Liver (tissue), 9 donors: ENCODE data around the gene MSI2. TPM values are rescaled to one million over a fixed set of nuclear protein-coding genes. Genes with fewer than 3 reads are reported as not detected.

Source experiments
- DNase-seq: peaks from one replicate; pipeline ENCODE4 v3.0.0-alpha.2; 2017; ENCODE audit warnings: low spot score
- H3K27ac ChIP-seq, 2 donors: one replicate each; pipeline ENCODE4 v1.7.0; 2013; ENCODE audit warnings: inconsistent platforms in 2 of 2, low read length in 2 of 2, control low read depth in 1 of 2, low read depth in 1 of 2, mild to moderate bottlenecking in 1 of 2
- H3K27me3 ChIP-seq, 4 donors: one replicate each; pipeline versions ENCODE4 v1.6.1 to v1.7.0; 2013; ENCODE audit warnings: low read length in 3 of 4, inconsistent platforms in 1 of 4, mild to moderate bottlenecking in 1 of 4, moderate library complexity in 1 of 4; ENCODE audit not compliant: control insufficient read depth in 4 of 4, insufficient read depth in 4 of 4
- H3K36me3 ChIP-seq, 4 donors: one replicate each; pipeline versions ENCODE4 v1.6.1 to v1.7.0; 2013; ENCODE audit warnings: low read length in 3 of 4, mild to moderate bottlenecking in 3 of 4, low read depth in 1 of 4, moderate library complexity in 1 of 4; ENCODE audit not compliant: control insufficient read depth in 4 of 4, insufficient read depth in 3 of 4
- H3K4me1 ChIP-seq, 4 donors: one replicate each; pipeline versions ENCODE4 v1.6.1 to v1.7.0; 2013; ENCODE audit warnings: low read length in 3 of 4, mild to moderate bottlenecking in 3 of 4, moderate library complexity in 1 of 4; ENCODE audit not compliant: control insufficient read depth in 4 of 4, insufficient read depth in 4 of 4
- H3K4me3 ChIP-seq, 3 donors: one replicate each; pipeline versions ENCODE4 v1.6.1 to v1.7.0; 2013; ENCODE audit warnings: low read length in 3 of 3, control low read depth in 1 of 3, low read depth in 1 of 3, mild to moderate bottlenecking in 1 of 3
- H3K9ac ChIP-seq, 2 donors: one replicate each; pipeline ENCODE4 v1.7.0; 2013; ENCODE audit warnings: low read length in 2 of 2, mild to moderate bottlenecking in 2 of 2, moderate library complexity in 2 of 2, control low read depth in 1 of 2, low read depth in 1 of 2
- H3K9me3 ChIP-seq, 4 donors: one replicate each; pipeline versions ENCODE4 v1.6.1 to v1.7.0; 2013; ENCODE audit warnings: low read length in 3 of 4; ENCODE audit not compliant: control insufficient read depth in 4 of 4
- EGR1 ChIP-seq, 2 donors: IDR thresholded peaks; 2 replicates each; pipeline ENCODE4 v1.6.1; 2016 to 2018; ENCODE audit warnings: antibody characterized with exemption in 2 of 2, low read depth in 2 of 2
- FOXA1 ChIP-seq: IDR thresholded peaks from 2 replicates; pipeline ENCODE4 v1.6.1; 2016; ENCODE audit warnings: antibody characterized with exemption
- FOXA2 ChIP-seq: IDR thresholded peaks from 2 replicates; pipeline ENCODE4 v1.6.1; 2016; ENCODE audit warnings: antibody characterized with exemption
- HNF4A ChIP-seq, 2 donors: conservative IDR thresholded peaks; 2 replicates each; pipeline ENCODE4 v1.6.1; 2016; ENCODE audit warnings: antibody characterized with exemption in 2 of 2, mild to moderate bottlenecking in 2 of 2
- HNF4G ChIP-seq: IDR thresholded peaks from 2 replicates; pipeline ENCODE4 v1.6.1; 2016; ENCODE audit warnings: antibody characterized with exemption
- JUND ChIP-seq, 2 donors: IDR thresholded peaks; 2 replicates each; pipeline ENCODE4 v1.6.1; 2016; ENCODE audit warnings: antibody characterized with exemption in 2 of 2
- MAX ChIP-seq: IDR thresholded peaks from 2 replicates; pipeline ENCODE4 v1.6.1; 2016; ENCODE audit warnings: antibody characterized with exemption
- RAD21 ChIP-seq, 2 donors: IDR thresholded peaks; 2 replicates each; pipeline ENCODE4 v1.6.1; 2016; ENCODE audit warnings: antibody characterized with exemption in 2 of 2, mild to moderate bottlenecking in 2 of 2
- RXRA ChIP-seq, 2 donors: IDR thresholded peaks; 2 replicates each; pipeline ENCODE4 v1.6.1; 2017 to 2018; ENCODE audit warnings: antibody characterized with exemption in 2 of 2, mild to moderate bottlenecking in 1 of 2
- SP1 ChIP-seq: IDR thresholded peaks from 2 replicates; pipeline ENCODE4 v1.6.1; 2018; ENCODE audit warnings: antibody characterized with exemption, mild to moderate bottlenecking
- TAF1 ChIP-seq: conservative IDR thresholded peaks from 2 replicates; pipeline ENCODE4 v1.6.1; 2016; ENCODE audit warnings: antibody characterized with exemption, mild to moderate bottlenecking
- YY1 ChIP-seq: IDR thresholded peaks from 2 replicates; pipeline ENCODE4 v1.6.1; 2016; ENCODE audit warnings: antibody characterized with exemption, mild to moderate bottlenecking
- ZBTB33 ChIP-seq: IDR thresholded peaks from 2 replicates; pipeline ENCODE4 v1.6.1; 2016; ENCODE audit warnings: antibody characterized with exemption
- WGBS: extraction: QIAGEN DNeasy Blood & Tissue Kit; methylation state at CpG from one replicate; pipeline ENCODE4 v1.1.7; 2013; 5-methylcytosine and 5-hydroxymethylcytosine counted together
- polyA plus RNA-seq, 2 donors: library from polyadenylated mRNA; stranded (reverse) in 1 of 2; unstranded in 1 of 2; fragments of 200-250 nt in 1 of 2; fragments of >200 nt in 1 of 2; fragmentation: Nextera tagmentation in 1 of 2; extraction: Ambion mirVana in 1 of 2; gene quantifications; one replicate each; pipeline versions ENCODE4 v1.2.1 to v1.2.3, GENCODE V29; 2013 to 2015
- total RNA-seq, 2 donors: library from RNA; depleted of rRNA; stranded (reverse); fragments of >200 nt; gene quantifications; one replicate each; pipeline ENCODE4 v1.2.3, GENCODE V29; 2014
- TF ChIP-seq, protein P1 (sequence below): fragments of 150-350 bp; IDR thresholded peaks from 2 replicates; pipeline ENCODE4 v1.5.1; 2017; ENCODE audit warnings: improper control_type of control experiment, low read depth, low read length; ENCODE audit not compliant: missing input control
- TF ChIP-seq, protein P2 (sequence below): IDR thresholded peaks from 2 replicates; pipeline ENCODE4 v1.6.1; 2016; ENCODE audit warnings: antibody characterized with exemption
- TF ChIP-seq, protein P3 (sequence below): IDR thresholded peaks from 2 replicates; pipeline ENCODE4 v1.6.1; 2016; ENCODE audit warnings: antibody characterized with exemption, mild to moderate bottlenecking
- donor health status: healthy.
- donor health status: healthy.
- donor health status: healthy.
- donor health status: healthy.
- donor health status: healthy.

Gene MSI2
- total and polyA plus RNA-seq, 4 donors = 5.7 to 15.6 (median 9.2) TPM

GRCh38 chr17:57269052-57269451 lies 12.7 kb downstream of the MSI2 start:
- no peak overlapping the region for H3K9ac ChIP-seq
- H3K4me3 ChIP-seq = no peak overlapping the region
- TF ChIP-seq FOXA1 (no peak), ZBTB33 (no peak), HNF4G (no peak), YY1 (no peak)
- no peak for DNase-seq
- peaks cover 0 to 21% (median 5%) of the 10 kb centered on the region in 4 donors for H3K36me3 ChIP-seq
- 94% methylated on average over 3 of the region's 3 CpGs for WGBS
- H3K4me1 ChIP-seq = no peaks in the 10 kb centered on the region
- no peaks in the 10 kb centered on the region for H3K9me3 ChIP-seq
- H3K27me3 ChIP-seq = no peaks in the 10 kb centered on the region
- no peak overlapping the region for H3K27ac ChIP-seq

DNA sequence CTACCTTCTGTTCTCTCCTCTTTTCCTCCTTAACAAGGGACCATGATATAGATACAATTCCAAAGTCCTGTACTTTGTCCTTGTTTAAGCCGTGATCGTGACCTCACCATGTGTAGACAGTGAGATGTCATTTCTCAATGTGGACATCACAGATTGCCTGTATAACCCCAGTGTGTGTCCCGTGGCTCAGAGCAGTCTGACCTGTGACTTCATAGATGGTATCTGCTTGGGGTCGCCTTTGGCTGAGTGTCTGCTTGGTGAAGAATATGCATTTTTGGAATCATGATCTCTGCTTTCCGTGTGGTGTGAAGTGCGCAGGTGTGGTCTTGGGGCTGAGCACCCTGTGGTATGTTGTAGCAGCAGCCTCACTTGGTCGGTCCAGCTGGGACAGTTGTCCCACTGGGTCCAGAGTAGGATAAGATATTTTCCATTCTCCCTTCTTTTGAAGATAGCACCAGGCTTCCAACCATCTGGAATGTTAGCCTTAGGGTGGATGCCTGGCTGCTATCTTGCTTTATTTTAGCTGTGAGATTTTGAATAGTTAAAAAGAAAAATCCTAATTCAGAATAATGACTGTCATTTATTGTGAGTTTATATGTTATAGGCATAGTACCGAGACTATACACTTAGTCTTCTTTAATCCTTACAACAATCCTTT lies 13.4 kb downstream of the MSI2 start:
- no peak overlapping the region for H3K4me3 ChIP-seq
- H3K4me1 ChIP-seq = no peaks in the 10 kb centered on the region
- H3K27ac ChIP-seq = no peak overlapping the region
- DNase-seq = no peak
- peaks cover 0 to 24% (median 5%) of the 10 kb centered on the region in 4 donors for H3K36me3 ChIP-seq
- 94% methylated on average over 8 of the region's 8 CpGs for WGBS
- H3K27me3 ChIP-seq = no peaks in the 10 kb centered on the region
- no peak overlapping the region for H3K9ac ChIP-seq
- no peaks in the 10 kb centered on the region for H3K9me3 ChIP-seq
- TF ChIP-seq HNF4G (no peak), TAF1 (no peak), MAX (no peak), FOXA2 (no peak), RAD21 (IDR thresholded peaks at IDR 0.05) (no peak), JUND (IDR thresholded peaks at IDR 0.05) (no peak), SP1 (no peak), FOXA1 (no peak), HNF4A (conservative IDR thresholded peaks at IDR 0.05) (no peak), EGR1 (IDR thresholded peaks at IDR 0.05; ENCODE audit: low read depth in 2 of 2) (no peak), YY1 (no peak), ZBTB33 (no peak), RXRA (IDR thresholded peaks at IDR 0.05) (no peak)
- TF ChIP-seq, protein P1, sequence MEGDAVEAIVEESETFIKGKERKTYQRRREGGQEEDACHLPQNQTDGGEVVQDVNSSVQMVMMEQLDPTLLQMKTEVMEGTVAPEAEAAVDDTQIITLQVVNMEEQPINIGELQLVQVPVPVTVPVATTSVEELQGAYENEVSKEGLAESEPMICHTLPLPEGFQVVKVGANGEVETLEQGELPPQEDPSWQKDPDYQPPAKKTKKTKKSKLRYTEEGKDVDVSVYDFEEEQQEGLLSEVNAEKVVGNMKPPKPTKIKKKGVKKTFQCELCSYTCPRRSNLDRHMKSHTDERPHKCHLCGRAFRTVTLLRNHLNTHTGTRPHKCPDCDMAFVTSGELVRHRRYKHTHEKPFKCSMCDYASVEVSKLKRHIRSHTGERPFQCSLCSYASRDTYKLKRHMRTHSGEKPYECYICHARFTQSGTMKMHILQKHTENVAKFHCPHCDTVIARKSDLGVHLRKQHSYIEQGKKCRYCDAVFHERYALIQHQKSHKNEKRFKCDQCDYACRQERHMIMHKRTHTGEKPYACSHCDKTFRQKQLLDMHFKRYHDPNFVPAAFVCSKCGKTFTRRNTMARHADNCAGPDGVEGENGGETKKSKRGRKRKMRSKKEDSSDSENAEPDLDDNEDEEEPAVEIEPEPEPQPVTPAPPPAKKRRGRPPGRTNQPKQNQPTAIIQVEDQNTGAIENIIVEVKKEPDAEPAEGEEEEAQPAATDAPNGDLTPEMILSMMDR = no peak
- TF ChIP-seq, protein P2, sequence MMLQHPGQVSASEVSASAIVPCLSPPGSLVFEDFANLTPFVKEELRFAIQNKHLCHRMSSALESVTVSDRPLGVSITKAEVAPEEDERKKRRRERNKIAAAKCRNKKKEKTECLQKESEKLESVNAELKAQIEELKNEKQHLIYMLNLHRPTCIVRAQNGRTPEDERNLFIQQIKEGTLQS = no peak
- TF ChIP-seq, protein P3, sequence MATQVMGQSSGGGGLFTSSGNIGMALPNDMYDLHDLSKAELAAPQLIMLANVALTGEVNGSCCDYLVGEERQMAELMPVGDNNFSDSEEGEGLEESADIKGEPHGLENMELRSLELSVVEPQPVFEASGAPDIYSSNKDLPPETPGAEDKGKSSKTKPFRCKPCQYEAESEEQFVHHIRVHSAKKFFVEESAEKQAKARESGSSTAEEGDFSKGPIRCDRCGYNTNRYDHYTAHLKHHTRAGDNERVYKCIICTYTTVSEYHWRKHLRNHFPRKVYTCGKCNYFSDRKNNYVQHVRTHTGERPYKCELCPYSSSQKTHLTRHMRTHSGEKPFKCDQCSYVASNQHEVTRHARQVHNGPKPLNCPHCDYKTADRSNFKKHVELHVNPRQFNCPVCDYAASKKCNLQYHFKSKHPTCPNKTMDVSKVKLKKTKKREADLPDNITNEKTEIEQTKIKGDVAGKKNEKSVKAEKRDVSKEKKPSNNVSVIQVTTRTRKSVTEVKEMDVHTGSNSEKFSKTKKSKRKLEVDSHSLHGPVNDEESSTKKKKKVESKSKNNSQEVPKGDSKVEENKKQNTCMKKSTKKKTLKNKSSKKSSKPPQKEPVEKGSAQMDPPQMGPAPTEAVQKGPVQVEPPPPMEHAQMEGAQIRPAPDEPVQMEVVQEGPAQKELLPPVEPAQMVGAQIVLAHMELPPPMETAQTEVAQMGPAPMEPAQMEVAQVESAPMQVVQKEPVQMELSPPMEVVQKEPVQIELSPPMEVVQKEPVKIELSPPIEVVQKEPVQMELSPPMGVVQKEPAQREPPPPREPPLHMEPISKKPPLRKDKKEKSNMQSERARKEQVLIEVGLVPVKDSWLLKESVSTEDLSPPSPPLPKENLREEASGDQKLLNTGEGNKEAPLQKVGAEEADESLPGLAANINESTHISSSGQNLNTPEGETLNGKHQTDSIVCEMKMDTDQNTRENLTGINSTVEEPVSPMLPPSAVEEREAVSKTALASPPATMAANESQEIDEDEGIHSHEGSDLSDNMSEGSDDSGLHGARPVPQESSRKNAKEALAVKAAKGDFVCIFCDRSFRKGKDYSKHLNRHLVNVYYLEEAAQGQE = no peak
